A673 (cell line): Measurements from ENCODE around the gene MAP4.

ENCODE experiments used
- CTCF ChIP-seq: fragments of 300-800, 200-600 bp; sonication (generic); conservative IDR thresholded peaks from 2 replicates; pipeline ENCODE4 v1.5.1; 2017; ENCODE audit warnings: low read depth, mild to moderate bottlenecking, antibody characterized with exemption, low read length, moderate library complexity, mixed read lengths
- EZH2 ChIP-seq: fragments of 200-600 bp; sonication (generic); IDR thresholded peaks from 2 replicates; pipeline ENCODE4 v1.6.1; 2017; ENCODE audit warnings: borderline replicate concordance, low read depth, mild to moderate bottlenecking, mixed read lengths, antibody characterized with exemption, low read length; ENCODE audit not compliant: poor library complexity, severe bottlenecking

- peak; percentile 73 for TF ChIP-seq CTCF
- no peak for TF ChIP-seq EZH2
Measured at GRCh38 chr3:47989981-47990440, 26.2 kb downstream of the MAP4 start.
